Neutrophil (primary cell): ENCODE results near the gene DEDD.

ENCODE experiments used
- H3K27ac ChIP-seq: fragments of 200-600 bp; sonication (generic); 2 replicates; pipeline ENCODE4 v1.5.1; 2016; ENCODE audit warnings: mild to moderate bottlenecking, moderate library complexity
- H3K27me3 ChIP-seq: fragments of 200-600 bp; sonication (generic); 2 replicates; pipeline ENCODE4 v1.6.0; 2016; ENCODE audit warnings: mild to moderate bottlenecking
- H3K36me3 ChIP-seq: fragments of 200-600 bp; sonication (generic); 2 replicates; pipeline ENCODE4 v1.5.1; 2017
- H3K4me1 ChIP-seq, 2 experiments: fragments of 200-600 bp in 1 of 2; sonication (generic) in 1 of 2; 1 replicate in 1 of 2; 2 replicates in 1 of 2; pipeline versions ENCODE4 v1.5.1 to v1.6.1; 2013 to 2016; ENCODE audit warnings: low read depth in 1 of 2, low read length in 1 of 2, mild to moderate bottlenecking in 1 of 2, moderate library complexity in 1 of 2; ENCODE audit not compliant: control insufficient read depth in 1 of 2, insufficient read depth in 1 of 2
- H3K4me3 ChIP-seq, 2 experiments: fragments of 200-600 bp in 1 of 2; sonication (generic) in 1 of 2; 1 replicate in 1 of 2; 2 replicates in 1 of 2; pipeline ENCODE4 v1.5.1; 2013 to 2016; ENCODE audit warnings: low read depth in 1 of 2, low read length in 1 of 2, mild to moderate bottlenecking in 1 of 2, moderate library complexity in 1 of 2
- H3K9me3 ChIP-seq: fragments of 200-600 bp; sonication (generic); 2 replicates; pipeline ENCODE4 v1.5.1; 2016
- CTCF ChIP-seq: fragments of 200-600 bp; sonication (generic); IDR thresholded peaks from 2 replicates; pipeline ENCODE4 v1.5.1; 2016; ENCODE audit warnings: antibody characterized with exemption

The DEDD gene

GRCh38 chr1:161131523-161132409 lies 701 bp downstream of the DEDD start:
- Histone ChIP-seq H3K4me3 (peak overlapping the region; percentile 85 to 98), H3K27me3 (no peaks in the 10 kb centered on the region), H3K27ac (peak overlapping the region; percentile 96), H3K9me3 (no peaks in the 10 kb centered on the region), H3K36me3 (peaks cover 23% of the 10 kb centered on the region), H3K4me1 (peaks cover 57 to 59% of the 10 kb centered on the region in 2 experiments)
- TF ChIP-seq CTCF = no peak

- Histone ChIP-seq H3K27ac (peak overlapping the region; percentile 96), H3K4me3 (no peak overlapping the region)
Observed at GRCh38 chr1:161130266-161130665, 2.2 kb downstream of the DEDD start.

GRCh38 chr1:161128591-161129420 lies 3.7 kb downstream of the DEDD start:
- H3K4me1 ChIP-seq = peaks cover 58 to 59% of the 10 kb centered on the region in 2 experiments
- no peaks in the 10 kb centered on the region for H3K9me3 ChIP-seq
- no peak overlapping the region for H3K4me3 ChIP-seq
- H3K27me3 ChIP-seq = no peaks in the 10 kb centered on the region
- H3K27ac ChIP-seq = peak overlapping the region; percentile 78
- peaks cover 51% of the 10 kb centered on the region for H3K36me3 ChIP-seq
- no peak for TF ChIP-seq CTCF

More at GRCh38 chr1:161130266-161130665, 2.2 kb downstream of the DEDD start:
- peaks cover 61 to 64% of the 10 kb centered on the region in 2 experiments for H3K4me1 ChIP-seq
- H3K9me3 ChIP-seq = no peaks in the 10 kb centered on the region
- peaks cover 37% of the 10 kb centered on the region for H3K36me3 ChIP-seq
- no peak for TF ChIP-seq CTCF
- no peaks in the 10 kb centered on the region for H3K27me3 ChIP-seq

- TF ChIP-seq CTCF = no peak
- Histone ChIP-seq H3K4me1 (peaks cover 48 to 51% of the 10 kb centered on the region in 2 experiments), H3K27me3 (no peaks in the 10 kb centered on the region), H3K4me3 (peak overlapping the region; percentile 9 to 20), H3K9me3 (no peaks in the 10 kb centered on the region), H3K27ac (peak overlapping the region; percentile 78), H3K36me3 (peaks cover 63% of the 10 kb centered on the region)
Observed at GRCh38 chr1:161127649-161128048, 4.8 kb downstream of the DEDD start.

- H3K27me3 ChIP-seq = no peaks in the 10 kb centered on the region
- no peaks in the 10 kb centered on the region for H3K9me3 ChIP-seq
- peaks cover 77% of the 10 kb centered on the region for H3K36me3 ChIP-seq
- H3K4me3 ChIP-seq = no peak overlapping the region
- H3K27ac ChIP-seq = peak overlapping the region; percentile 91
- H3K4me1 ChIP-seq = peaks cover 51 to 56% of the 10 kb centered on the region in 2 experiments
- TF ChIP-seq CTCF = no peak
Observed at GRCh38 chr1:161122967-161123366, 9.5 kb downstream of the DEDD start.
